HTR-8/SVneo (cell line): ENCODE results near the gene NMRK1.
A peak's percentile ranks its signal among the peaks of the same experiment; 100 is the strongest.

Experiments
- DNase-seq: peaks from one replicate; pipeline ENCODE4 v3.0.0; 2011; ENCODE audit warnings: low spot score, mixed read lengths; ENCODE audit not compliant: insufficient read length
- FAIRE-seq: peaks from 2 replicates; lab custom pipeline; 2011; peaks lifted over from hg19 to GRCh38; lab: Jason Lieb, UNC

The NMRK1 gene

GRCh38 chr9:75087824-75088645, at the start of gene NMRK1, which contains the start of gene OSTF1:
Gene NMRK1 (minus strand): TSS chr9:75088155. CDS start chr9:75083115, 5,040 bp downstream.
Gene OSTF1 (plus strand): TSS chr9:75088514. CDS start chr9:75088693, 179 bp downstream.
- FAIRE-seq = peak; percentile 86

GRCh38 chr9:75134495-75134894, 46.5 kb upstream of the NMRK1 start:
- no peak for FAIRE-seq
- no peak for DNase-seq

More at GRCh38 chr9:75087824-75088645, at the start of gene NMRK1, which contains the start of gene OSTF1:
- DNase-seq = peak; percentile 91

GRCh38 chr9:75133396-75133795, 45.4 kb upstream of the NMRK1 start:
- DNase-seq (no peak), FAIRE-seq (no peak)

- FAIRE-seq (no peak), DNase-seq (no peak)
These were observed 44.3 kb upstream of the NMRK1 start for GRCh38 chr9:75132244-75132643.

- FAIRE-seq (no peak), DNase-seq (no peak)
These were observed 43.7 kb upstream of the NMRK1 start for GRCh38 chr9:75131700-75132099.

- DNase-seq (no peak), FAIRE-seq (no peak)
These were observed 42.8 kb upstream of the NMRK1 start for GRCh38 chr9:75130621-75131230.

GRCh38 chr9:75130172-75130571, 42.2 kb upstream of the NMRK1 start:
- DNase-seq = no peak
- no peak for FAIRE-seq

- FAIRE-seq (no peak), DNase-seq (no peak)
These were observed 40.6 kb upstream of the NMRK1 start for GRCh38 chr9:75128535-75128934.

GRCh38 chr9:75123696-75124095, 35.7 kb upstream of the NMRK1 start:
- DNase-seq (no peak), FAIRE-seq (no peak)

GRCh38 chr9:75121914-75122558, 34.1 kb upstream of the NMRK1 start:
- DNase-seq (no peak), FAIRE-seq (no peak)

- no peak for DNase-seq
- peak; percentile 38 for FAIRE-seq
These were observed 32.7 kb upstream of the NMRK1 start for GRCh38 chr9:75120686-75121085.

GRCh38 chr9:75117564-75117963, 29.6 kb upstream of the NMRK1 start:
- DNase-seq (no peak), FAIRE-seq (no peak)

- DNase-seq (no peak), FAIRE-seq (no peak)
These were observed 28.4 kb upstream of the NMRK1 start for GRCh38 chr9:75116306-75116705.

GRCh38 chr9:75112789-75113188, 24.8 kb upstream of the NMRK1 start:
- DNase-seq (no peak), FAIRE-seq (no peak)

- FAIRE-seq (no peak), DNase-seq (no peak)
These were observed 23.2 kb upstream of the NMRK1 start for GRCh38 chr9:75111019-75111622.

- DNase-seq (no peak), FAIRE-seq (no peak)
These were observed 21.4 kb upstream of the NMRK1 start for GRCh38 chr9:75109210-75109839.

- FAIRE-seq = no peak
- DNase-seq = peak; percentile 51
These were observed 20.6 kb upstream of the NMRK1 start for GRCh38 chr9:75108571-75108970.

- FAIRE-seq (no peak), DNase-seq (no peak)
These were observed 18.9 kb upstream of the NMRK1 start for GRCh38 chr9:75106857-75107256.

GRCh38 chr9:75105841-75106240, 17.9 kb upstream of the NMRK1 start:
- FAIRE-seq = no peak
- no peak for DNase-seq

GRCh38 chr9:75105019-75105540, 17.1 kb upstream of the NMRK1 start:
- DNase-seq (no peak), FAIRE-seq (no peak)
